ENCODE results near the gene RNFT1. TPM values are rescaled to one million over a fixed set of nuclear protein-coding genes. Genes with fewer than 3 reads are reported as not detected.
"Not testable (repeated sequence)": the region's sequence is repeated elsewhere in the genome, so short reads cannot be mapped to it uniquely, and the experiment has no call there.

The RNFT1 gene, protein sequence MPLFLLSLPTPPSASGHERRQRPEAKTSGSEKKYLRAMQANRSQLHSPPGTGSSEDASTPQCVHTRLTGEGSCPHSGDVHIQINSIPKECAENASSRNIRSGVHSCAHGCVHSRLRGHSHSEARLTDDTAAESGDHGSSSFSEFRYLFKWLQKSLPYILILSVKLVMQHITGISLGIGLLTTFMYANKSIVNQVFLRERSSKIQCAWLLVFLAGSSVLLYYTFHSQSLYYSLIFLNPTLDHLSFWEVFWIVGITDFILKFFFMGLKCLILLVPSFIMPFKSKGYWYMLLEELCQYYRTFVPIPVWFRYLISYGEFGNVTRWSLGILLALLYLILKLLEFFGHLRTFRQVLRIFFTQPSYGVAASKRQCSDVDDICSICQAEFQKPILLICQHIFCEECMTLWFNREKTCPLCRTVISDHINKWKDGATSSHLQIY
- 15.1 TPM for polyA plus RNA-seq (2013, experiment 1 of 2)
- 16.3 TPM for polyA plus RNA-seq (2013, experiment 2 of 2)

DNA sequence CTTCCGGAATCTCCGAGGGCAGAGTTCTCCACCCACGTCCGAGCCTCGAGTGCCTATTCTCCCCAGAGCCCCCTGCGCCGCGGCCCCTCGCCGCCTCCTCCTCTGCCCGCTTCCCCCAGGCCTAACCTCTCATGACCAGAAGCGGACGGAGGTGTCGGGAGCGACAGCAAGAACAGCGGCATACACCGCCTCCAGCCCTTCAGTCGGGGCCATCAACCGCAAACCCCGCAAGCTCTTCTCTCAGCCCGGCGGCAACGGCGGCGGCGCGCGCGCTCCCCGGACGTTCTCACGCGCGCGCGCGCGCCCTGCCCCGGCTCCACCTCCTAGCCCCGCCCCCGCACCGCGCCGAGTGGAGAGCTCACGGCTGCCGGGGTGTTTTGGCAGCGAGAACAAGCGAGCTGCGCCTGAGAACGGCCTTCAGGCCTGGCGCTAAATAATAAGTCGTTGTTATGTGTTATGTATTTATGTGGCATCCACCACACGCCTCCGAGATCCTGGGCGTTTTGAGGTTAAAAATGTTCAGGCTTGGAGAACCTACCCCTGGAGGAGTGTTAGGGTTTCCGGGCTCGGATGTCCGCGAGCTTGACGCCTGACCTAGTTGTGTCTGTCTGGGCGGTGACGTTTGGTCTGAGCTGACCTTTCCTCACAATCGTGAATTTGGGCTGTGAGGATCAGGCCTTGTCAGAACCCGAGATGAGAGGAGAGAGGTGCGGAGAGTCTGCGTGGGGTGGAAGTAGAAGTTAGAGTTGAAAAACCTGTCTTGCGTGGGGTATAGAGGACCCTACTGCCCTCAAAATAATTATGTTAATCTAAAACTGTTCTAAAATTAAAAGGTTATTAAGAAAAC, at the start of gene RNFT1:
Gene RNFT1 (minus strand): TSS at position 259 of the 847 bp plus-strand sequence. CDS start 77 bp downstream, at position 182.
- WGBS, 2 experiments (ENCODE audit: insufficient coverage in 2 of 2) = 0% methylated on average over 37 to 51 of the region's 67 CpGs
- Histone ChIP-seq H3K4me1 (ENCODE audit: control insufficient read depth, insufficient read depth, low read length, poor library complexity, severe bottlenecking) (peaks cover 3% of the 10 kb centered on the region), H3K9me3 (ENCODE audit: control insufficient read depth, low read length) (no peaks in the 10 kb centered on the region), H3K27ac (ENCODE audit: low read depth, low read length, severe bottlenecking) (peak within 1 kb of the TSS; percentile 68), H3K4me3 (ENCODE audit: extremely low read depth, insufficient read depth, low read length, poor library complexity, severe bottlenecking) (peak within 1 kb of the TSS; percentile 71), H3K36me3 (ENCODE audit: control insufficient read depth, insufficient read depth, low read length) (peaks cover 3% of the 10 kb centered on the region)

DNA sequence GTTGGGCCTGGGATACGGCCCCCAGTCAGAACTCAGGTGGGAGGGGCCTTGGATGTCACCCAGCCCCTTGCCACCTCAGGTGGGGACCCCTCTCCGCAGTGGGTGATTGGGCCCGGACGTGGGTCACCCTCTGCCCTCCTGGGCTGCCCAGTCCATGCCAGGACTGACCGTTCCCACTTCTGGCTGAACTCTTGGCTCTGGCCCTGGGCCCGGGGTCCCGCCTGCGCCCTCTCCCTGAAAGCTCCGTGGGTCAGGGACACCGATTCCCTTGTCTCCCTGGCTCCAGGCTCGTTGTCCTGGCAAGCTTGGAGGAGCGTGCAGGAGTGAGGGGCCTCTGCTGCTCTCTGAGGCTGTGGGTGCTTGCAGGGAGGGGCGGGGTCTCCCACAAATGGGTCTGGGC, 44.8 kb upstream of the RNFT1 start:
- WGBS, 2 experiments (ENCODE audit: insufficient coverage in 2 of 2) = no CpG with 5 or more reads among the region's 13 CpGs
- not testable (repeated sequence) for H3K9me3 ChIP-seq (ENCODE audit: control insufficient read depth, low read length)

DNA sequence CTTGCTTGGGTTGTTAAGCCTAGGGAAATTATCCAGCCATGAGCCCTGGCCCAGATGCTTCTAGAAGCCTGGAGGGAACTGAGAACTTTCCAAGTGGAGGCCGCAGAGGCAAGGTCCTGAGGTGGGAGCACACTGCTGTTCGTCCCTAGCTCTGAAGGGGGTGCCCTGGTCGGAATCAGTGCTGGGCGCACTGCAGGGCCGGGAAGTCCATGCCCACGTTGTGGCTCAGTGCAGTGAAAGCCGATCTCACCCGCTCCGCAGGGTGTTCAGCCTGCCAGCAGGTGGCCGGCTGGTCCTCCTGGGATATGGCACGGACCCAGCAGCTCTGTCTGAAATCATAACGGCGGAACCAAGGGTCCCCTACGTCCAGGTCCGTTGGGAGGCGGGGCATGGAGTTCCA, 43.8 kb upstream of the RNFT1 start:
- H3K4me3 ChIP-seq (ENCODE audit: extremely low read depth, insufficient read depth, low read length, poor library complexity, severe bottlenecking); H3K9me3 ChIP-seq (ENCODE audit: control insufficient read depth, low read length); H3K4me1 ChIP-seq (ENCODE audit: control insufficient read depth, insufficient read depth, low read length, poor library complexity, severe bottlenecking); H3K27ac ChIP-seq (ENCODE audit: low read depth, low read length, severe bottlenecking); H3K36me3 ChIP-seq (ENCODE audit: control insufficient read depth, insufficient read depth, low read length): not testable (repeated sequence)
- no CpG with 5 or more reads among the region's 16 CpGs for WGBS, 2 experiments (ENCODE audit: insufficient coverage in 2 of 2)

More for the DNA sequence above, 44.8 kb upstream of the RNFT1 start:
- H3K36me3 ChIP-seq (ENCODE audit: control insufficient read depth, insufficient read depth, low read length); H3K4me1 ChIP-seq (ENCODE audit: control insufficient read depth, insufficient read depth, low read length, poor library complexity, severe bottlenecking); H3K27ac ChIP-seq (ENCODE audit: low read depth, low read length, severe bottlenecking); H3K4me3 ChIP-seq (ENCODE audit: extremely low read depth, insufficient read depth, low read length, poor library complexity, severe bottlenecking): not testable (repeated sequence)

DNA sequence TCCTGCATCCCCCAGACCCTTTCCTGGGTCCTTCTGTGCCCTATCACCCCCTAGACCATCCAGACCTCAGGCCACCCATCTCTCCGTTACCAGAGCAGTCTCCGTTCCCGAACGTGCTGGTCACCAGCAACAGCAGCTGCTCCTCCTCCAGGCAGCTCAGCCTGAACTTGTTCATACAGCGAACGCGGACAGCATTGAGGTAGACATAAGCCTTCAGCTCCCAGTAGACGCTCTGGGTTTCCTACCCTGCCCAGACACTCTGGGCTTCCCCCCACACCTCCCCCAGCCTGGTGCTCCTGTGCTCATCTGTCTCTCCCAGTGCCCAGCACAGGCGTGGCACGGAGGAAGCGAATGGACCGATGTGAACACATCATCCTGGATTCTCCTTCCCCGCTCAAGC, 41.6 kb upstream of the RNFT1 start:
- Histone ChIP-seq H3K4me3 (ENCODE audit: extremely low read depth, insufficient read depth, low read length, poor library complexity, severe bottlenecking) (no peak overlapping the region), H3K4me1 (ENCODE audit: control insufficient read depth, insufficient read depth, low read length, poor library complexity, severe bottlenecking) (no peaks in the 10 kb centered on the region), H3K36me3 (ENCODE audit: control insufficient read depth, insufficient read depth, low read length) (no peaks in the 10 kb centered on the region), H3K9me3 (ENCODE audit: control insufficient read depth, low read length) (no peaks in the 10 kb centered on the region), H3K27ac (ENCODE audit: low read depth, low read length, severe bottlenecking) (no peak overlapping the region)
- WGBS, 2 experiments (ENCODE audit: insufficient coverage in 2 of 2) = 94 to 96% methylated on average over 8 of the region's 13 CpGs

DNA sequence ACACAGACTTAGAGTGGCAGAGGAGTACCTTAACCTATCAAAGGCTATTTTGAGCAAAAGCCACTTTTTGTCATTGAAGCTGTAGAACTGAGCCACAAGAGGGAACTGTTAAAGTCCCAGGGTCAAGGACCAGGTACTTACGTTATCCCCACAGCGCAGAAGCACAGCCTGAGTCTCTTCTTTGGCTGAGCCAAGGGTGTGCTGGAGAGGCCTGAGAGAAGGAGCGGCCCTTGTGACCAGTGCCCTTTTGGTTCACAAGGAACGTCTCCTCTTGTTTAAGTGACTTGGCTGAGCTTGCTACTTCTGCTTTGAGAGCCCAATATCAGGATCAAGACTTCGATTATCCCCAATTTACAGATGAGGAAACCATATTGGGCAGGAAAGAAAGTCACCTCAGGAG, 40.0 kb upstream of the RNFT1 start:
- not testable (repeated sequence) for H3K27ac ChIP-seq (ENCODE audit: low read depth, low read length, severe bottlenecking); H3K4me1 ChIP-seq (ENCODE audit: control insufficient read depth, insufficient read depth, low read length, poor library complexity, severe bottlenecking); H3K9me3 ChIP-seq (ENCODE audit: control insufficient read depth, low read length); H3K36me3 ChIP-seq (ENCODE audit: control insufficient read depth, insufficient read depth, low read length); H3K4me3 ChIP-seq (ENCODE audit: extremely low read depth, insufficient read depth, low read length, poor library complexity, severe bottlenecking)
- 86 to 90% methylated on average over 5 of the region's 5 CpGs for WGBS, 2 experiments (ENCODE audit: insufficient coverage in 2 of 2)

DNA sequence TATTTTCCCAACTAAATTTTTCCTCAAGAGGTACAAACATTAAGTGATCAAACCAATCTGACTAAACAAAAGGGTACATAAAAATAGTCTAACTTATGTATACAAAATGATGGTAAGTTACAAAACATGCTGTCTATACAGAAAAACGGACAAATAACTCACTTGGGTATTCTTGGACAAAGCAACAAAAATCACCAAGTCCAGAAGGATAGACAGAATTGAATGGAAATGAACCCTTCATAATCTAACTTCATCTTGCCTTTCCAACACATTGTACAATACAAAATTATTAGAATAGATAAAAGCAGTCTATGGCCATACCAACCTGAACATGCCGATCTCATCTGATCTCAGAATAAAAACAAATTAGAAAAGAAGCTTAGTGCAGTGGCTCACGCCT, 37.9 kb upstream of the RNFT1 start:
- not testable (repeated sequence) for H3K4me3 ChIP-seq (ENCODE audit: extremely low read depth, insufficient read depth, low read length, poor library complexity, severe bottlenecking); H3K36me3 ChIP-seq (ENCODE audit: control insufficient read depth, insufficient read depth, low read length); H3K9me3 ChIP-seq (ENCODE audit: control insufficient read depth, low read length); H3K27ac ChIP-seq (ENCODE audit: low read depth, low read length, severe bottlenecking); H3K4me1 ChIP-seq (ENCODE audit: control insufficient read depth, insufficient read depth, low read length, poor library complexity, severe bottlenecking)
- WGBS, 2 experiments (ENCODE audit: insufficient coverage in 2 of 2) = no CpG with 5 or more reads among the region's 3 CpGs

DNA sequence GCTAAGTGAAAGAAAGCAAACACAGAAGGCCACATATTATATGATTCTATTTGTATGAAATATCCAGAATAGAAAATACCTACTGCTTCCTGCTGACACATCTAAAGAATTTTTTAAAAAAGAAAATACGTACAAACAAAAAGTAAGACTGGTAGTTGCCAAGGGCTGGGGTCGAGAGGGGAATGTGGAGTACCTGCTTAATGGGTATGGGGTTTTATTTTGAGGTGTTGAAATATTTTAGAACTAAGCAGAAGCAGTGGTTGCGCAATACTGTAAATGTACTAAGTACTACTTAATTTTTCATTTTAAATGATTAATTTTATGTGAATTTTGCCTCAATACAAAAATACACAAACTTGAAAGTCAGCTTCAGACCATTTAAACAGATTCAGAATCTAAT, 32.1 kb upstream of the RNFT1 start:
- H3K4me1 ChIP-seq (ENCODE audit: control insufficient read depth, insufficient read depth, low read length, poor library complexity, severe bottlenecking); H3K4me3 ChIP-seq (ENCODE audit: extremely low read depth, insufficient read depth, low read length, poor library complexity, severe bottlenecking); H3K9me3 ChIP-seq (ENCODE audit: control insufficient read depth, low read length); H3K36me3 ChIP-seq (ENCODE audit: control insufficient read depth, insufficient read depth, low read length); H3K27ac ChIP-seq (ENCODE audit: low read depth, low read length, severe bottlenecking): not testable (repeated sequence)
- 100% methylated on average over 2 of the region's 3 CpGs; no CpG with 5 or more reads in 1 of the 2 experiments for WGBS, 2 experiments (ENCODE audit: insufficient coverage in 2 of 2)

DNA sequence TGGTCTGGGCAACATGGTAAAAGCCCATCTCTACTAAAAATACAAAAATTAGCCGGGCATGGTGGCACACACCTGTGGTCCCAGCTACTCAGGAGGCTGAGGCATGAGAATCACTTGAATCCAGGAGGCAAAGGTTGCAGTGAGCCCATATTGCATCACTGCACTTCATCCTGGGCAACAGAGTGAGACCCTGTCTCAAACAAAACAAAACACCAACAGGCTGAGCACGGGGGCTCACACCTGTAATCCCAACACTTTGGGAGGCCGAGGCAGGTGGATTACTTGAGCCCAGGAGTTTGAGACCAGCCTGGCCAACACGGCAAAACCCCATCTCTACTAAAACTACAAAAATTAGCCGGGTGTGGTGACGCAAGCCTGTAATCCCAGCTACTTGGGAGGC, 10.6 kb upstream of the RNFT1 start:
- not testable (repeated sequence) for H3K36me3 ChIP-seq (ENCODE audit: control insufficient read depth, insufficient read depth, low read length); H3K9me3 ChIP-seq (ENCODE audit: control insufficient read depth, low read length); H3K4me3 ChIP-seq (ENCODE audit: extremely low read depth, insufficient read depth, low read length, poor library complexity, severe bottlenecking); H3K27ac ChIP-seq (ENCODE audit: low read depth, low read length, severe bottlenecking); H3K4me1 ChIP-seq (ENCODE audit: control insufficient read depth, insufficient read depth, low read length, poor library complexity, severe bottlenecking)
- 78 to 90% methylated on average over 2 to 3 of the region's 6 CpGs for WGBS, 2 experiments (ENCODE audit: insufficient coverage in 2 of 2)

DNA sequence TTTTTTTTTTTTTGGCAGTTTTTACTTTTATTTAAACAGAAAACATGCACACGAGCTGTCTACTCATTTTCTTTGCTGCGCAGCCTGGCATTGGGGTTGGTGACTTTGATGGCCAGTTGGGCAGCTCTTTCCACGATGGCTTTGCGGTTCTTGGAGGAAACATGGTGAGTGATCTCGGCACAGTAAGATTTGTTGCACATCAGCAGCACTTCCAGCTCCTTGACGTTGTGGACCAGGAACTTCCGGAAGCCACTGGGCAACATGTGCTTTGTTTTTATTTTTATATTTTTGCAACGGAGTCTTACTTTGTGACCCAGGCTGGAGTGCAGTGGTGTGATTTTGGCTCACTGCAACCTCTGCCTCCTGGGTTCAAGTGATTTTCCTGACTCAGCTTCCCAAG, 8.9 kb upstream of the RNFT1 start:
- not testable (repeated sequence) for H3K9me3 ChIP-seq (ENCODE audit: control insufficient read depth, low read length); H3K4me1 ChIP-seq (ENCODE audit: control insufficient read depth, insufficient read depth, low read length, poor library complexity, severe bottlenecking); H3K27ac ChIP-seq (ENCODE audit: low read depth, low read length, severe bottlenecking); H3K4me3 ChIP-seq (ENCODE audit: extremely low read depth, insufficient read depth, low read length, poor library complexity, severe bottlenecking); H3K36me3 ChIP-seq (ENCODE audit: control insufficient read depth, insufficient read depth, low read length)
- WGBS, 2 experiments (ENCODE audit: insufficient coverage in 2 of 2) = 93 to 94% methylated on average over 5 to 8 of the region's 8 CpGs

DNA sequence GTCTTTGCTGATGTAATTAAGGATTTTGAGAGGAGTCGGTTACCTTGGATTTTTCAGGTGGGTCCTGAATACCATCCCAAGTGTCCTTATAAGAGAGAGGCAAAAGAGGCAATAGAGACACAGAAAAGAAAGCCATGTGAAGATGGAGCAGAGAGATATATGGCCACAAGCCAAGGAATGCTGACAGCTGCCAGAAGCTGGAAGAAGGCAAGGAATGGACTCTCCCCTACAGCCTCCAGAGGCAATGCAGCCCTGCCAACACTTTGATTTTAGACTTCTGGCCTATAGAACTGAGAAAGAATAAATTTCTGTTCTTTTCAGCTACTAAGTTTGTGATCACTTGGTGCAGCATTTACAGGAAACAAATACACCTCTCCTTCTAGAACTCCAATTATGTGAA, 8.2 kb upstream of the RNFT1 start:
- no peak overlapping the region for H3K27ac ChIP-seq (ENCODE audit: low read depth, low read length, severe bottlenecking)
- no peak overlapping the region for H3K4me3 ChIP-seq (ENCODE audit: extremely low read depth, insufficient read depth, low read length, poor library complexity, severe bottlenecking)
- H3K4me1 ChIP-seq (ENCODE audit: control insufficient read depth, insufficient read depth, low read length, poor library complexity, severe bottlenecking) = no peaks in the 10 kb centered on the region
- H3K9me3 ChIP-seq (ENCODE audit: control insufficient read depth, low read length) = no peaks in the 10 kb centered on the region
- 86 to 100% methylated on average over 1 of the region's 1 CpG for WGBS, 2 experiments (ENCODE audit: insufficient coverage in 2 of 2)
- H3K36me3 ChIP-seq (ENCODE audit: control insufficient read depth, insufficient read depth, low read length) = no peaks in the 10 kb centered on the region

DNA sequence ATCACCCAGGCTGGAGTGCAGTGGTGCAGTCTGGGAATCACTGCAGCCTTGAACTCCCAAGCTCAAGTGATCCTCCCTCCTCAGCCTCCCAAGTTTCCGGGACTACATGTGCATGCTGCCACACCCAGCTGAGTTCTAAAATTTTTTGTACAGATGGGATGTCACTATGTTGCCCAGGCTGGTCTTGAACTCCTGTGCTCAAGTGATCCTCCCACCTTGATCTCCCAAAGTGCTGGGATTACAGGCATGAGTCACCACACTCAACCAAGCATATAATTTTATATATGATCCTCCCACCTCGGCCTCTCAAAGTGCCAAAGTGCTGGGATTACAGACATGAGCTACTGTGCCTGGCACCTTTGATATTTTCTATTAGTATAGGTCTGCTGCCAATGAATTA, 7.2 kb upstream of the RNFT1 start:
- not testable (repeated sequence) for H3K27ac ChIP-seq (ENCODE audit: low read depth, low read length, severe bottlenecking); H3K36me3 ChIP-seq (ENCODE audit: control insufficient read depth, insufficient read depth, low read length); H3K4me3 ChIP-seq (ENCODE audit: extremely low read depth, insufficient read depth, low read length, poor library complexity, severe bottlenecking); H3K4me1 ChIP-seq (ENCODE audit: control insufficient read depth, insufficient read depth, low read length, poor library complexity, severe bottlenecking); H3K9me3 ChIP-seq (ENCODE audit: control insufficient read depth, low read length)
- 100% methylated on average over 1 of the region's 2 CpGs for WGBS, 2 experiments (ENCODE audit: insufficient coverage in 2 of 2)
